H1 (cell line): ENCODE data around the gene ANKEF1. TPM values are rescaled to one million over a fixed set of nuclear protein-coding genes. Genes with fewer than 3 reads are reported as not detected.

Experiments
- CTCF ChIA-PET: fragments of 300-600 bp; sonication (Branson Sonifier 250); formaldehyde crosslinking; loops from one replicate; lab custom pipeline; 2021; ENCODE audit not compliant: partially characterized antibody; lab: Charles Lee
- POLR2A ChIA-PET: fragments of 300-600 bp; sonication (Branson Sonifier 250); formaldehyde crosslinking; loops from one replicate; lab custom pipeline; 2021; ENCODE audit warnings: inconsistent platforms; ENCODE audit not compliant: partially characterized antibody; lab: Charles Lee
- DNase-seq, 2 experiments: peaks; one replicate each; pipeline versions ENCODE4 v3.0.0 to v3.0.0-alpha.2; 2010 to 2022; ENCODE audit warnings: low spot score in 2 of 2, low read depth in 1 of 2, mixed read lengths in 1 of 2
- FAIRE-seq: peaks from 2 replicates; lab custom pipeline; 2011; peaks lifted over from hg19 to GRCh38; lab: Jason Lieb, UNC
- H2AFZ ChIP-seq: 2 replicates; pipeline ENCODE4 v1.8.1; 2012; ENCODE audit warnings: low read length, inconsistent platforms
- H2AK5ac ChIP-seq: 2 replicates; pipeline ENCODE4 v1.6.1; 2013; ENCODE audit warnings: low read depth, low read length
- H2BK120ac ChIP-seq: replicated peaks from 2 replicates; pipeline ENCODE3; 2013; ENCODE audit warnings: low read depth, low read length, inconsistent platforms
- H2BK12ac ChIP-seq: 2 replicates; pipeline ENCODE4 v1.6.1; 2013; ENCODE audit warnings: low read depth, low read length
- H2BK15ac ChIP-seq: 2 replicates; pipeline ENCODE4 v1.6.1; 2013; ENCODE audit warnings: low read length
- H2BK20ac ChIP-seq: 2 replicates; pipeline ENCODE4 v1.6.1; 2013; ENCODE audit warnings: low read length
- H2BK5ac ChIP-seq: 2 replicates; pipeline ENCODE4 v1.6.1; 2013; ENCODE audit warnings: low read depth, low read length
- H3K14ac ChIP-seq: 2 replicates; pipeline ENCODE4 v1.6.1; 2013; ENCODE audit warnings: inconsistent platforms; ENCODE audit not compliant: insufficient read length
- H3K18ac ChIP-seq: 2 replicates; pipeline ENCODE4 v1.6.1; 2013; ENCODE audit warnings: low read length; ENCODE audit errors: extremely low read depth
- H3K23ac ChIP-seq: 2 replicates; pipeline ENCODE4 v1.6.1; 2013; ENCODE audit warnings: inconsistent platforms; ENCODE audit not compliant: insufficient read length
- H3K23me2 ChIP-seq: 2 replicates; pipeline ENCODE4 v1.6.1; 2013; ENCODE audit warnings: low read depth, low read length
- H3K27ac ChIP-seq: 2 replicates; pipeline ENCODE4 v1.6.1; 2011; ENCODE audit warnings: low read depth, low read length, inconsistent platforms
- H3K27me3 ChIP-seq, 4 experiments: replicated peaks in 1 of 4; 1 replicate in 1 of 4; 2 replicates in 3 of 4; pipeline versions ENCODE4 v1.6.1 to v1.8.1; 2011 to 2013; ENCODE audit warnings: low read length in 3 of 4, mild to moderate bottlenecking in 3 of 4, inconsistent platforms in 2 of 4, mixed read lengths in 2 of 4, moderate library complexity in 1 of 4; ENCODE audit not compliant: control insufficient read depth in 3 of 4, insufficient read depth in 3 of 4; ENCODE audit errors: extremely low read depth in 1 of 4
- H3K36me3 ChIP-seq, 4 experiments: 2 replicates each; pipeline versions ENCODE4 v1.6.1 to v1.8.1; 2011 to 2013; ENCODE audit warnings: mild to moderate bottlenecking in 4 of 4, low read length in 3 of 4, moderate library complexity in 2 of 4, control low read depth in 1 of 4, inconsistent platforms in 1 of 4; ENCODE audit not compliant: insufficient read depth in 4 of 4, control insufficient read depth in 2 of 4
- H3K4ac ChIP-seq: replicated peaks from 2 replicates; pipeline ENCODE3; 2013; ENCODE audit warnings: low read length, low read depth, mixed read lengths, inconsistent platforms; ENCODE audit not compliant: insufficient read length
- H3K4me1 ChIP-seq, 4 experiments: replicated peaks in 1 of 4; 1 replicate in 1 of 4; 2 replicates in 3 of 4; pipeline versions ENCODE4 v1.6.1 to v1.8.1; 2011 to 2013; ENCODE audit warnings: low read length in 3 of 4, inconsistent platforms in 2 of 4, mixed read lengths in 1 of 4; ENCODE audit not compliant: insufficient read depth in 4 of 4, control insufficient read depth in 3 of 4
- H3K4me2 ChIP-seq, 2 experiments: 2 replicates each; pipeline versions ENCODE4 v1.6.1 to v1.8.1; 2011 to 2013; ENCODE audit warnings: low read depth in 2 of 2, low read length in 2 of 2, control low read depth in 1 of 2, inconsistent platforms in 1 of 2, mild to moderate bottlenecking in 1 of 2; ENCODE audit not compliant: insufficient read depth in 1 of 2
- H3K4me3 ChIP-seq, 4 experiments: fragments of 200-600, 300-600 bp in 1 of 4; sonication (generic), shearing (Covaris generic), sonication (Bioruptor Twin) in 1 of 4; 2 replicates each; pipeline versions ENCODE4 v1.5.1 to v1.8.1; 2011 to 2016; ENCODE audit warnings: low read length in 4 of 4, low read depth in 3 of 4, control low read depth in 2 of 4, inconsistent platforms in 2 of 4, mild to moderate bottlenecking in 2 of 4, mixed read lengths in 1 of 4, moderate library complexity in 1 of 4; ENCODE audit not compliant: insufficient read depth in 2 of 4; ENCODE audit errors: extremely low read depth in 1 of 4
- H3K56ac ChIP-seq: replicated peaks from 2 replicates; pipeline ENCODE3; 2013; ENCODE audit warnings: low read depth, mild to moderate bottlenecking, mixed read lengths, low read length, inconsistent platforms; ENCODE audit not compliant: insufficient read length
- H3K79me1 ChIP-seq: 2 replicates; pipeline ENCODE4 v1.6.1; 2013; ENCODE audit warnings: low read depth, low read length, control low read depth
- H3K79me2 ChIP-seq, 2 experiments: 2 replicates each; pipeline versions ENCODE4 v1.6.1 to v1.8.1; 2012 to 2013; ENCODE audit warnings: low read length in 2 of 2, mild to moderate bottlenecking in 2 of 2, inconsistent platforms in 1 of 2; ENCODE audit not compliant: insufficient read depth in 2 of 2, control insufficient read depth in 1 of 2
- H3K9ac ChIP-seq, 4 experiments: replicated peaks in 1 of 4; 1 replicate in 1 of 4; 2 replicates in 3 of 4; pipeline versions ENCODE4 v1.6.1 to v1.8.1; 2011 to 2013; ENCODE audit warnings: low read depth in 3 of 4, low read length in 3 of 4, control low read depth in 2 of 4, mild to moderate bottlenecking in 2 of 4, moderate library complexity in 2 of 4, inconsistent platforms in 1 of 4; ENCODE audit errors: extremely low read depth in 1 of 4
- H3K9me3 ChIP-seq, 2 experiments: 2 replicates each; pipeline versions ENCODE4 v1.6.1 to v1.8.1; 2012 to 2013; ENCODE audit warnings: mild to moderate bottlenecking in 2 of 2, moderate library complexity in 2 of 2, control low read depth in 1 of 2, inconsistent platforms in 1 of 2, low read depth in 1 of 2, low read length in 1 of 2, mixed read lengths in 1 of 2; ENCODE audit not compliant: insufficient read depth in 2 of 2
- H4K20me1 ChIP-seq, 2 experiments: replicated peaks in 1 of 2; 2 replicates each; pipeline versions ENCODE3 to v1.8.1; 2011 to 2013; ENCODE audit warnings: inconsistent platforms in 2 of 2, low read length in 2 of 2, mild to moderate bottlenecking in 1 of 2; ENCODE audit not compliant: insufficient read depth in 2 of 2, control insufficient read depth in 1 of 2
- H4K5ac ChIP-seq: 2 replicates; pipeline ENCODE4 v1.6.1; 2013; ENCODE audit warnings: low read length, low read depth, mixed read lengths, inconsistent platforms; ENCODE audit not compliant: insufficient read length
- H4K8ac ChIP-seq: 2 replicates; pipeline ENCODE4 v1.8.0; 2013; ENCODE audit warnings: mild to moderate bottlenecking, moderate library complexity, low read length, inconsistent platforms; ENCODE audit not compliant: insufficient read depth; ENCODE audit errors: extremely low read depth
- H4K91ac ChIP-seq: replicated peaks from 2 replicates; pipeline ENCODE3; 2013; ENCODE audit warnings: low read length, mixed read lengths, inconsistent platforms; ENCODE audit not compliant: insufficient read length
- WGBS, 2 experiments: shearing (Covaris generic) in 1 of 2; methylation state at CpG; one replicate each; pipeline versions ENCODE4 v1.1.6 to v1.1.7; 2013 to 2015; ENCODE audit warnings: low lambda C conversion rate in 2 of 2, mixed read lengths in 2 of 2, inconsistent platforms in 1 of 2, low coverage in 1 of 2, missing lambda C conversion rate in 1 of 2; ENCODE audit not compliant: insufficient replicate concordance in 2 of 2, insufficient coverage in 1 of 2, insufficient read length in 1 of 2; ENCODE audit errors: extremely low coverage in 1 of 2, missing lambda C conversion rate in 1 of 2; 5-methylcytosine and 5-hydroxymethylcytosine counted together
- polyA plus RNA-seq, 7 experiments: library from polyadenylated mRNA; depleted of rRNA in 3 of 7; stranded (reverse) in 5 of 7; unstranded in 2 of 7; fragments of >200 nt in 5 of 7; fragments of 200-250 nt in 2 of 7; gene quantifications; 1 replicate in 5 of 7; 2 replicates in 1 of 7; 4 replicates in 1 of 7; pipeline versions ENCODE4 v1.2.1 to v1.2.3, GENCODE V29; 2011 to 2013; ENCODE audit warnings: missing spikeins in 2 of 7, mixed read lengths in 2 of 7
- total RNA-seq: library from RNA; stranded (reverse); fragmentation: NEBNext Ultra II Directional; extraction: Animal tissue kit (Norgen Biotek cat#: 25700); gene quantifications from 2 replicates; pipeline ENCODE4 v1.2.1, GENCODE V29; 2021

ANKEF1 gene
- total and polyA plus RNA-seq, 2 of the 8 experiments (the other 6 are each of a cell fraction or from before 2014, with no cell fraction given) = 2.8 to 10.0 TPM

- Histone ChIP-seq H4K5ac (no peak overlapping the region), H3K23ac (no peak overlapping the region), H3K56ac (no peak overlapping the region), H2BK12ac (no peak overlapping the region), H3K4ac (no peak overlapping the region), H2AFZ (peak overlapping the region; percentile 84), H2AK5ac (no peak overlapping the region), H4K91ac (no peak overlapping the region), H2BK20ac (no peak overlapping the region), H4K8ac (no peak overlapping the region), H3K18ac (no peak overlapping the region), H3K23me2 (no peaks in the 10 kb centered on the region), H3K4me2 (no peak overlapping the region), H3K9me3 (no peaks in the 10 kb centered on the region), H3K79me2 (no peaks in the 10 kb centered on the region), H3K27me3 (peaks cover 0 to 1% (median 0%) of the 10 kb centered on the region in 4 experiments; a peak in 1 of 7 replicates), H3K14ac (no peak overlapping the region), H3K9ac (no peak overlapping the region), H2BK5ac (no peak overlapping the region), H3K4me3 (no peak overlapping the region), H3K79me1 (no peaks in the 10 kb centered on the region), H3K4me1 (no peaks in the 10 kb centered on the region), H2BK15ac (no peak overlapping the region), H3K36me3 (no peaks in the 10 kb centered on the region), H2BK120ac (no peak overlapping the region), H3K27ac (no peak overlapping the region), H4K20me1 (no peaks in the 10 kb centered on the region)
- ChIA-PET POLR2A (no interaction called here), CTCF (interaction anchor here (0.6 to 4.9 kb wide), 48 partner anchors 8 to 940 kb away, joined by 3 to 84 read pairs (median 4); partner anchors contain the start of genes ANKEF1 and LAMP5)
- WGBS, 2 experiments = 95% methylated on average over 5 of the region's 5 CpGs; no CpG with 5 or more reads in 1 of the 2 experiments
- no peak for FAIRE-seq
- DNase-seq = no peak
These were observed 41.6 kb downstream of the ANKEF1 start for GRCh38 chr20:10076126-10077080.
